ENCODE results near the gene CYRIA. TPM values are rescaled to one million over a fixed set of nuclear protein-coding genes. Genes with fewer than 3 reads are reported as not detected.

The CYRIA gene
- total and polyA plus RNA-seq, 9 donors, result 4.0 to 21.3 (median 13.2) TPM

- Histone ChIP-seq H3K36me3 (no peaks in the 10 kb centered on the region), H3K4me3 (no peak overlapping the region), H3K27ac (no peak overlapping the region), H3K27me3 (no peaks in the 10 kb centered on the region), H3K9me3 (no peaks in the 10 kb centered on the region), H3K4me1 (ENCODE audit: insufficient read depth) (peaks cover 11% of the 10 kb centered on the region)
- no peak for DNase-seq
- intact Hi-C loops (cut with DNase I), result no loop called here
- TF ChIP-seq CTCF (IDR thresholded peaks at IDR 0.05), result no peak
- no peak for TF ChIP-seq EP300 (IDR thresholded peaks at IDR 0.05)
- no peak for TF ChIP-seq POLR2A (IDR thresholded peaks at IDR 0.05)
- WGBS, 3 donors, result 87 to 91% (median 91%) methylated on average over 9 of the region's 9 CpGs
Observed at GRCh38 chr2:16649353-16650286, 16.0 kb downstream of the CYRIA start.

GRCh38 chr2:16647992-16648617, 17.5 kb downstream of the CYRIA start:
- intact Hi-C loops (cut with DNase I), result no loop called here
- WGBS, 3 donors, result 62 to 83% (median 79%) methylated on average over 2 of the region's 2 CpGs

GRCh38 chr2:16645775-16646559, 19.7 kb downstream of the CYRIA start:
- TF ChIP-seq POLR2A (IDR thresholded peaks at IDR 0.05) (no peak), EP300 (IDR thresholded peaks at IDR 0.05) (no peak), CTCF (IDR thresholded peaks at IDR 0.05) (no peak)
- Histone ChIP-seq H3K27me3 (no peaks in the 10 kb centered on the region), H3K4me3 (no peak overlapping the region), H3K9me3 (no peaks in the 10 kb centered on the region), H3K27ac (no peak overlapping the region), H3K4me1 (ENCODE audit: insufficient read depth) (peaks cover 6% of the 10 kb centered on the region), H3K36me3 (no peaks in the 10 kb centered on the region)
- 92 to 95% (median 92%) methylated on average over 3 of the region's 3 CpGs for WGBS, 3 donors
- DNase-seq, result no peak
- intact Hi-C loops (cut with DNase I), result no loop called here

More at GRCh38 chr2:16647992-16648617, 17.5 kb downstream of the CYRIA start:
- Histone ChIP-seq H3K27ac (no peak overlapping the region), H3K27me3 (no peaks in the 10 kb centered on the region), H3K36me3 (no peaks in the 10 kb centered on the region), H3K4me3 (no peak overlapping the region), H3K9me3 (no peaks in the 10 kb centered on the region), H3K4me1 (ENCODE audit: insufficient read depth) (peaks cover 8% of the 10 kb centered on the region)
- TF ChIP-seq EP300 (IDR thresholded peaks at IDR 0.05) (no peak), POLR2A (IDR thresholded peaks at IDR 0.05) (no peak), CTCF (IDR thresholded peaks at IDR 0.05) (no peak)
- no peak for DNase-seq

GRCh38 chr2:16645088-16645487, 20.5 kb downstream of the CYRIA start:
- TF ChIP-seq POLR2A (IDR thresholded peaks at IDR 0.05) (no peak), EP300 (IDR thresholded peaks at IDR 0.05) (no peak), CTCF (IDR thresholded peaks at IDR 0.05) (no peak)
- Histone ChIP-seq H3K27ac (no peak overlapping the region), H3K4me1 (ENCODE audit: insufficient read depth) (peaks cover 13% of the 10 kb centered on the region), H3K9me3 (no peaks in the 10 kb centered on the region), H3K36me3 (no peaks in the 10 kb centered on the region), H3K27me3 (no peaks in the 10 kb centered on the region), H3K4me3 (no peak overlapping the region)
- 79 to 89% (median 89%) methylated on average over 7 of the region's 7 CpGs for WGBS, 3 donors
- intact Hi-C loops (cut with DNase I), result no loop called here
- DNase-seq, result no peak

Data from ovary (tissue), 9 donors.